Lower leg skin (tissue), 4 donors: ENCODE measurements around the gene NFKBIA. TPM values are rescaled to one million over a fixed set of nuclear protein-coding genes. Genes with fewer than 3 reads are reported as not detected.

Experiments
- DNase-seq, 2 donors: peaks; one replicate each; pipeline ENCODE4 v3.0.0-alpha.2; 2019; ENCODE audit warnings: low spot score in 2 of 2
- H3K4me3 ChIP-seq: fragments of 200-600 bp; sonication (generic); 2 replicates; pipeline ENCODE4 v1.5.1; 2017; ENCODE audit warnings: mild to moderate bottlenecking, low read depth; ENCODE audit not compliant: poor library complexity, severe bottlenecking
- POLR2A ChIP-seq, 2 donors: fragments of 450-650 bp; IDR thresholded peaks; one replicate each; pipeline ENCODE4 v1.6.1; 2016 to 2017; ENCODE audit warnings: antibody characterized with exemption in 2 of 2, mild to moderate bottlenecking in 1 of 2, moderate library complexity in 1 of 2
- WGBS, 2 donors: methylation state at CpG; one replicate each; pipeline ENCODE4 v1.1.5; 2018; 5-methylcytosine and 5-hydroxymethylcytosine counted together
- intact Hi-C: fragments of 100-400 bp; cut with DNase I; formaldehyde crosslinking; loops from one replicate; pipeline ENCODE4 v1.15.0; 2023; ENCODE audit warnings: low total_unique reads
- total RNA-seq, 4 donors: library from RNA; depleted of rRNA; stranded (reverse); fragments of >200 nt; gene quantifications; one replicate each; pipeline ENCODE4 v1.1.0, GENCODE V29; 2016
- TF ChIP-seq, protein P1 (sequence below), 3 donors: fragments of 450-650 bp; IDR thresholded peaks; one replicate each; pipeline ENCODE4 v1.5.1; 2016; ENCODE audit warnings: antibody characterized with exemption in 3 of 3, mild to moderate bottlenecking in 3 of 3, moderate library complexity in 2 of 3

NFKBIA gene
- total RNA-seq, 4 donors from 2014 or later, result 431 to 923 (median 565) TPM

DNA sequence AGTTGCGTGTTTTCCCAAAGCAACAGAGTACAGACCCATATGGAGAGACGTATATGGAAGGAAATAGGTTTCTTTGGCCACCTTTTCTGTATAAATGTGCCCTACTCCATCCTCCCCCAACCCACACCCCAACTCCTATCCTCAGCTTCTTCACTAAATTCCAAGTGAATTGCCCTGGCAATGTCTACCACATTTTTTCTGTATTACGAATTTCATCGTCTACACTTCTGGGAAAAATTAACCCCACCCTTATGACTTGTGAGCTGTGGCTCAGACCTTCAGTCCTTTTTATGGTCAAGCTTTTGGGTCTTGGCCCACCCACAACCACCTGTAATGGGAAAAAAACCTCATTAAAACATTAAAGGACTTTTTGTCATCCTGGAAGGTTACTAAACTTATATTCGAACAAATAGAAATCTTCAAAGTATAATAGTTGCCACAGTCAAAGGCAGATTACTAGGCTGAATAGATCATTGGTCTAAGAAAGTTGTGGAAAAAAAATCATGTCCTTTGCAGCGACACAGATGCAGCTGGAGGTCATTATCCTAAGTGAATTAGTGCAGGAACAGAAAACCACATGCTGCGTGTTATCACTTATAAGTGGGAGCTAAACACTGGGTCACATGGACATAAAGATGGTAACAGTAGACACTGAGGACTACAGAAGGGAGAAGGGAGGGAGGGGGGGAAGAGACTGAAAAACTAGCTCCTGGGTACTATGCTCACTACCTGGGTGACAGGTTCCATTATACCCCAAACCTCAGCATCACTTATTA lies 15.7 kb upstream of the NFKBIA start:
- 48 to 60% methylated on average over 7 of the region's 7 CpGs for WGBS, 2 donors

DNA sequence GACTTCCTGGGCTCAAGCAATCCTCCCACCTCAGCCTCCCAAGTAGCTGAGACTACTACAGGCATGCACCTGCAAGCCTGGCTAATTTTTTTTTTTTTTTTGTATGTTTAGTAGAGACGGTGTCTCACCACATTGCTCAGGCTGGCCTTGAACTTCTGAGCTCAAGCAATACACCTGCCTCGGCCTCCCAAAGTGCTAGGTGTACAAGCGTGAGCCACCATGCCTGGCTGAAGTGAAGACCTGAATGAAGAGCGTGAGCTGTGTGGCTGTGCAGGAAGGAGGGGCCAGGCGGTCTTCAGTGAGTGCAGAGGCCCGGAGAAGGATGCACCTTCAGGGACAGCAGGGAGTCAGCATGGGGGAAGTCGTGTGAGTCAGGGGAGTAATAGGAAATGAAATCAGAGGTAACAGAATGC lies 14.9 kb upstream of the NFKBIA start:
- TF ChIP-seq, protein P1, sequence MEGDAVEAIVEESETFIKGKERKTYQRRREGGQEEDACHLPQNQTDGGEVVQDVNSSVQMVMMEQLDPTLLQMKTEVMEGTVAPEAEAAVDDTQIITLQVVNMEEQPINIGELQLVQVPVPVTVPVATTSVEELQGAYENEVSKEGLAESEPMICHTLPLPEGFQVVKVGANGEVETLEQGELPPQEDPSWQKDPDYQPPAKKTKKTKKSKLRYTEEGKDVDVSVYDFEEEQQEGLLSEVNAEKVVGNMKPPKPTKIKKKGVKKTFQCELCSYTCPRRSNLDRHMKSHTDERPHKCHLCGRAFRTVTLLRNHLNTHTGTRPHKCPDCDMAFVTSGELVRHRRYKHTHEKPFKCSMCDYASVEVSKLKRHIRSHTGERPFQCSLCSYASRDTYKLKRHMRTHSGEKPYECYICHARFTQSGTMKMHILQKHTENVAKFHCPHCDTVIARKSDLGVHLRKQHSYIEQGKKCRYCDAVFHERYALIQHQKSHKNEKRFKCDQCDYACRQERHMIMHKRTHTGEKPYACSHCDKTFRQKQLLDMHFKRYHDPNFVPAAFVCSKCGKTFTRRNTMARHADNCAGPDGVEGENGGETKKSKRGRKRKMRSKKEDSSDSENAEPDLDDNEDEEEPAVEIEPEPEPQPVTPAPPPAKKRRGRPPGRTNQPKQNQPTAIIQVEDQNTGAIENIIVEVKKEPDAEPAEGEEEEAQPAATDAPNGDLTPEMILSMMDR (IDR thresholded peaks at IDR 0.05), result no peak
- TF ChIP-seq POLR2A (IDR thresholded peaks at IDR 0.05), result no peak
- DNase-seq, result no peak

More for the DNA sequence above, 15.7 kb upstream of the NFKBIA start:
- no peak for DNase-seq
- TF ChIP-seq, protein P1 (IDR thresholded peaks at IDR 0.05), result no peak
- no peak for TF ChIP-seq POLR2A (IDR thresholded peaks at IDR 0.05)
- H3K4me3 ChIP-seq, result no peak overlapping the region
- intact Hi-C loops, result no loop called here

DNA sequence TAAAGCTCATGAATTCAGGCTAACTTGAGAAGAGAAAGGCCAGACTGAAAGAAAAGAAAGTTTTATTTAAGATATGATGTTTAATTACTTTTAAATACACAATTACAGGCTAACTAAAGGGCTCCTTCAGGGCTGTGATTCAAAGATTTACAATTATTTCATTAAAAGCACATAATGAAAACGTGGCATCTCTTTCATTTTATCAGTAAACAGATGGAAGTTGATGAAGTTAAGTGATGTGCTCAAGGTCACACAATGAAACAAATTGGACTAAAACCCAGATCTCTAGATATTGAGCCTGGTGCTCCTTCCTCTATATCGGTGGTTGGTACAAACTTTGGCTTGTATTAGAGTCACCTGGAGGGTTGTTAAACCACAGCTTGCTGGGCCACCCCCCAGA lies 13.5 kb upstream of the NFKBIA start:
- DNase-seq, result no peak
- no peak overlapping the region for H3K4me3 ChIP-seq
- WGBS, 2 donors, result 82 to 88% methylated on average over 2 of the region's 2 CpGs
- no peak for TF ChIP-seq POLR2A (IDR thresholded peaks at IDR 0.05)
- TF ChIP-seq, protein P1 (IDR thresholded peaks at IDR 0.05), result no peak
- intact Hi-C loops, result no loop called here

More for the DNA sequence above, 14.9 kb upstream of the NFKBIA start:
- intact Hi-C loops, result no loop called here
- WGBS, 2 donors, result 79 to 80% methylated on average over 7 of the region's 7 CpGs
- no peak overlapping the region for H3K4me3 ChIP-seq

DNA sequence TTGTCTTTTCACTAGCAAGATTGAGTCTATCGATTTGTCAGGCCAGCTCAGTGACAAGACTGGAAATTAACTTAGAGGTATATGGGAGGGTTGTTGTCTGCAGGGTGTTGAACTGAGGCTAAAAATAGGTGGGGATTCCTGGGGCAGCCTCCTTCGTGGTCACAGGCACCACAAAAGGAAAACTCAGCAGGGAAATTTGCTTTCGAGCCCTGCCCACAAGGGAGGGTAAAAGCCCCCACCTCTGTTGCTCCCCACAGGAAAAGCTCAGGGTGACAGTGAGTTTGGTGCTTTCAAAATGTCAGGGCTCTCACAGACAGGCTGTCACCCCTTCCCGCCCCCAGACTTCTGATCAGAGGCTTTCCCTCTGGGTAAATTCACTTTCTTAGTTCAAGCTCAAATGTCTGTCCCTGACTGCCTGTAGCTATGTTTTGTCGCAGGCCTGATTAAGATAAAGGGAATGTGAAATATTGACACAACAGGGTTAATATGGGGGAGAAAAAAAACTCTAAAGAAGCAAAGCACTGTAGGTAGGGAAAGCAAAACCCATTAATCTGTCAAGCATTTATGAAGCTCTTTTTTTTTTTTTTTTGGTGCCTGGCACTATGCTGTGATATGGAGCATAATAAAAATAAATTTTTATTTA lies 11.7 kb upstream of the NFKBIA start:
- WGBS, 2 donors, result 44 to 48% methylated on average over 5 of the region's 5 CpGs
- DNase-seq, result no peak
- intact Hi-C loops, result no loop called here
- H3K4me3 ChIP-seq, result no peak overlapping the region
- TF ChIP-seq, protein P1 (IDR thresholded peaks at IDR 0.05), result no peak
- no peak for TF ChIP-seq POLR2A (IDR thresholded peaks at IDR 0.05)

DNA sequence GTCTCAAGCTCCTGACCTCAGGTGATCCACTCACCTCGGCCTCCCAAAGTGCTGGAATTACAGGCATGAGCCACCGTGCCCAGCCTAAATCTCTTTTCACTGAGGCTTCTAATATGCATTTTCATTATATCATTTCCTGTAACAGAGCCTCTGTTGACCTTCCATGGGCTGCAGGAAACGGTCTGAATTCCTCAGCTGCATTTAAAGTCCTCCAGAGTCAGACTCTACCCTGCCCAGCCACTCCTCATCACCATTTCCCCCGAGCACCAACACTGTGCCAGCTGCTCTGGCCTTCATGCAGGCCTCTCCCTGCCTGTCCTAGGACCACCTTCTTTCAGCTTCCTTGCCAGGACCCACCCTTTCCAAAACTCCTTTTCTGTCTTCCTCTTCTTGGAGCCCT lies 9.8 kb upstream of the NFKBIA start:
- DNase-seq, result no peak
- intact Hi-C loops, result no loop called here
- TF ChIP-seq, protein P1 (IDR thresholded peaks at IDR 0.05), result no peak
- no peak for TF ChIP-seq POLR2A (IDR thresholded peaks at IDR 0.05)
- no peak overlapping the region for H3K4me3 ChIP-seq
- WGBS, 2 donors, result 53 to 65% methylated on average over 4 of the region's 4 CpGs
